Chondrocyte (in vitro differentiated cells): Measurements from ENCODE around the gene ZMYM4. TPM values are rescaled to one million over a fixed set of nuclear protein-coding genes. Genes with fewer than 3 reads are reported as not detected.

ENCODE experiments used
- DNase-seq: peaks from one replicate; pipeline ENCODE4 v3.0.0; 2021; ENCODE audit warnings: mixed read lengths, low spot score
- H3K27ac Mint-ChIP-seq: one replicate; pipeline ENCODE4 v1.8.0; 2021; ENCODE audit warnings: mild to moderate bottlenecking, moderate library complexity, mixed read lengths; ENCODE audit not compliant: unreplicated experiment
- H3K27me3 Mint-ChIP-seq: 2 replicates; pipeline ENCODE4 v1.8.0; 2021; ENCODE audit warnings: low read depth, mixed read lengths
- H3K36me3 Mint-ChIP-seq: 2 replicates; pipeline ENCODE4 v1.8.0; 2021; ENCODE audit warnings: low read depth, mixed read lengths
- H3K4me1 Mint-ChIP-seq: 2 replicates; pipeline ENCODE4 v1.8.0; 2021; ENCODE audit warnings: low read depth, mild to moderate bottlenecking, mixed read lengths
- H3K4me3 Mint-ChIP-seq: one replicate; pipeline ENCODE4 v1.8.0; 2021; ENCODE audit warnings: mild to moderate bottlenecking, moderate library complexity, mixed read lengths; ENCODE audit not compliant: unreplicated experiment
- H3K9me3 Mint-ChIP-seq: 2 replicates; pipeline ENCODE4 v1.8.0; 2021; ENCODE audit warnings: low read depth, mixed read lengths
- long read RNA-seq: library from polyadenylated mRNA; stranded (forward); transcript quantifications from one replicate; pipeline ENCODE4 v2.0.0, GENCODE V29; 2021
- total RNA-seq: library from RNA; stranded (reverse); gene quantifications from 3 replicates; pipeline ENCODE4 v1.2.1, GENCODE V29; 2021
- TF ChIP-seq, protein P1 (sequence below): fragments of 200-600 bp; sonication (generic); IDR thresholded peaks from 2 replicates; pipeline ENCODE4 v1.5.0; 2021; ENCODE audit warnings: antibody characterized with exemption, mild to moderate bottlenecking, moderate library complexity

ZMYM4 gene
- 51.0 to 54.2 TPM (median 51.8 TPM) in 3 replicates for total RNA-seq
- long read RNA-seq, full-length matches to known transcripts, result 3 of 13 reads
- long read RNA-seq, partial matches to known transcripts, result 2 of 13 reads
- long read RNA-seq, other reads (novel, unspliced or antisense), result 8 of 13 reads

DNA sequence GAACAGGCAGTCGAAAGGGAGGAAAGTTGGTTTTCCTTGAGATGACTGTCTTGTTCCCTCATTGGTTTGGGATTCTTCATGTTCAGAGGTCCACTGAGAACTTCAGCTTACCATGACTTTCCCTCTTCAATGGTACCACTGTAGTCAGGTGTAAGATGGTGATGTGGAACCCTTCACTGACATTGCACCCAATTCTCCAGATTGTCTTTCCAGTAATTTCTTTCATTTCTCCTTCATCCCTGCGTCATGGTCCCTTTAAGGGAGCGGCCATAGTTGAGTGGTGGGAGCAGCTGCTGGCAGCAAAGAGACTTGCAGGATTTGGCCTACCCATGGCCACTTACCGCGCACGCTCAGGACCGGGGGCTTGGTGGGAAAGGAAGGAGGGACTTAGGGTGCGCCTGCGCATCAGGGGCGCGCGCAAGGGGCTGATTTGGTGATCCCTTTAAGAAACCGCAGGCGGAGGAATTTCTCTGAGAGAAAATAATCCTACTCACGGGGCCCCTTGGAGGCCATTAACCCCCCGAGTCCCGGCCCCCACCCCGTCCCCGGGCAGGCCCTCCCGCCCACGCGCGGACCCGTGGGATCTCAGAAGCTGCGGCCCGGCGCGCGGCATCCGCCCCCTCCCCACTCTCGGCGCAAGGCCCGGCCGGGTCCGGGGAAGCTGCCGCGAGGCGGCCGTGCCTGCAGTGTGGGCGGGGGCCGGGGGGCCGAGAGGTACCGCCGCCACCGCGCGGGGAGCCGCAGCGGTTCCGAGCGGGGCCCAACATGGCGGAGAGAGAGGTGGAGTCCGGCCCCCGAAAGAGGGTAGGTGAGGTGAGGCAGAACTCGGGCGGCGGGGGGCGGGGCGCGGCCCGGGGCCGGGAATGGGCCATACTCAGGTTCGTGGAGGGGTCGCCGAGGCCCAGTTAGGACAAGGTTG is at the start of gene ZMYM4:
TSS of gene ZMYM4 (plus strand) at position 428 of the 919 bp plus-strand sequence. CDS start at position 766, 338 bp downstream.
- Mint-ChIP-seq H3K9me3 (no peaks in the 10 kb centered on the region), H3K27ac (peak within 1 kb of the TSS; percentile 83), H3K4me1 (peaks cover 42% of the 10 kb centered on the region), H3K36me3 (no peaks in the 10 kb centered on the region), H3K4me3 (peak within 1 kb of the TSS; percentile 80), H3K27me3 (no peaks in the 10 kb centered on the region)
- TF ChIP-seq, protein P1, sequence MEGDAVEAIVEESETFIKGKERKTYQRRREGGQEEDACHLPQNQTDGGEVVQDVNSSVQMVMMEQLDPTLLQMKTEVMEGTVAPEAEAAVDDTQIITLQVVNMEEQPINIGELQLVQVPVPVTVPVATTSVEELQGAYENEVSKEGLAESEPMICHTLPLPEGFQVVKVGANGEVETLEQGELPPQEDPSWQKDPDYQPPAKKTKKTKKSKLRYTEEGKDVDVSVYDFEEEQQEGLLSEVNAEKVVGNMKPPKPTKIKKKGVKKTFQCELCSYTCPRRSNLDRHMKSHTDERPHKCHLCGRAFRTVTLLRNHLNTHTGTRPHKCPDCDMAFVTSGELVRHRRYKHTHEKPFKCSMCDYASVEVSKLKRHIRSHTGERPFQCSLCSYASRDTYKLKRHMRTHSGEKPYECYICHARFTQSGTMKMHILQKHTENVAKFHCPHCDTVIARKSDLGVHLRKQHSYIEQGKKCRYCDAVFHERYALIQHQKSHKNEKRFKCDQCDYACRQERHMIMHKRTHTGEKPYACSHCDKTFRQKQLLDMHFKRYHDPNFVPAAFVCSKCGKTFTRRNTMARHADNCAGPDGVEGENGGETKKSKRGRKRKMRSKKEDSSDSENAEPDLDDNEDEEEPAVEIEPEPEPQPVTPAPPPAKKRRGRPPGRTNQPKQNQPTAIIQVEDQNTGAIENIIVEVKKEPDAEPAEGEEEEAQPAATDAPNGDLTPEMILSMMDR, result peak; percentile 25
- DNase-seq, result peak; percentile 98

DNA sequence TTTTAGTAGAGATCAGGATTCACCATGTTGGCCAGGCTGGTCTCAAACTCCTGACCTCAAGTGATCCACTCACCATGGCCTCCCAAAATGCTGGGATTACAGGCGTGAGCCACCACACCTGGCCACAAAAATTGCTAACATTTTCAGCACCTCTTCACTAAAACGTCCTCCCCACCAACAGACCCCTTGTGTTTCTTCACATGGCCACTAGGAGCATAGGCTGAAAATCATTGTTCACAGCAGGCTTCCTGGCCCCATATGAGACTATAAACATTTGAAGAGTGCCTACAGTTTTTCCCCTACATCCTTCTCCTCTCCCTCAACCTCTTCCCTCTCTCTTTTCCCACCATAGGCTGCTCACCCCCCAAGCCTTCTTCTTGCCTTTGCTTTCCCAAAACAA is 47.5 kb upstream of the ZMYM4 start:
- Mint-ChIP-seq H3K36me3 (no peaks in the 10 kb centered on the region), H3K4me1 (peaks cover 7% of the 10 kb centered on the region), H3K9me3 (no peaks in the 10 kb centered on the region), H3K27me3 (no peaks in the 10 kb centered on the region), H3K4me3 (no peak overlapping the region), H3K27ac (no peak overlapping the region)
- DNase-seq, result no peak
- TF ChIP-seq, protein P1, result peak; percentile 61

DNA sequence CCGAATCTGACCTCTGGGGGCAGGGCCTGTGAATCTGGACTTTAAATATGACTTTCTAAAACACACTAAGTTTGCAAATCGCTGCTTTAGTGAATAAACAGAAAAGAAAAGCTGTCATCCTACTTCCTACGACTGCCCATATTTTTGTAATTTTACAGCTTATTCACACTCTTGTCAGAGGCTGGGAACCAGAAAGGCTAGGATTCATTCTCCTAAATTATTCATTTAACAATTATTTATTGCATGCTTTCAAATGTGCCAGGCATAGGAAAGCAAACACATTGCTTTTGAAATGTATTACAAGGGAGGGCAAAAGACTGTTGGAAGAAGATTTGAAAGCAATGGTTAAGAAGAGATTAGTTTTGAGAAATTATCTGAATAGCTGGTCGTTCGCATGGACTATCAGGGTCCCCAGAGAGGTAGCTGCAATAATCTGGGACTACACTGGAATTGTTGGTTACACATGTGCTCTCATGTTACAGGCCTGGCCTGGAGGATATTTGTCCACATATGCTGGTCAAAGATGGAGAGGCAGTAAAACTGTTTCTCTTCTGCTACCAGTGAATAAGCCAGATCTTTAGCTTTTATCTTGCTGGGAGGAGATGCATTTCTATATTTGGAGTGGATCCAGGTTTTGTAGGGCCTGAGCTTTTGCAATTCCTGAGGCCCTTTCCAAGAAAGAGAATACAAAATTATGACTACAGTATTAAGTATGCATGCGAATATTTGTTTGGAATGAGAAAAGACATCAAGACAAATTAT is 46.0 kb upstream of the ZMYM4 start:
- no peak for DNase-seq
- Mint-ChIP-seq H3K27me3 (peaks cover 4% of the 10 kb centered on the region), H3K9me3 (no peaks in the 10 kb centered on the region), H3K4me3 (no peak overlapping the region), H3K36me3 (no peaks in the 10 kb centered on the region), H3K27ac (no peak overlapping the region), H3K4me1 (peaks cover 7% of the 10 kb centered on the region)
- TF ChIP-seq, protein P1, result no peak

DNA sequence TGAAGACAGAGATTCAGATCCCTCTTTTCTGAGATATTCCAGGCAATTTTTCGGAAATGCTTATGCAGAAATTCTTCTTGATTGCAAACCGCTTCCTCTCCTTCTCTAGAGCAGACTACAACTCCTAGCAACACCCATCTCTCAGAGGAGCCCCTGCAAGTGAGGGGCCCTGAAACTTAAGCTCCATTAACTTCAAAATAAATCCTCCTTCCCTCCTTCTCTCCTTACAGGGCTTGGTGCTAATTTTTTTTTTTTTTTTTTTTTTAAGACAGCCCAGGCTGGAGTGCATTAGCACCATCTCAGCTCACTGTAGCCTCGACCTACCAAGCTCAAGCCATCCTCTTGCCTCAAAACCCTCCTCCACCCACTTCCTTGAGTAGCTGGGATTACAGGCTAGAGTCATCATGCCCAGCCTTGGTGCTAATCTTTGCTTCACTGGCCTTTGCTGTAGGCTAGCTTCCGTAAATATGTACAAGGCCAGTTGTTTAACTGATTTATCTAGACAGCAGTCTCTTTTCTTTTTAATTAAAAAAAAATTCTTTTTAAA is 45.4 kb upstream of the ZMYM4 start:
- DNase-seq, result no peak
- TF ChIP-seq, protein P1, result no peak
- Mint-ChIP-seq H3K27me3 (peaks cover 4% of the 10 kb centered on the region), H3K4me1 (peaks cover 7% of the 10 kb centered on the region), H3K36me3 (no peaks in the 10 kb centered on the region), H3K9me3 (no peaks in the 10 kb centered on the region), H3K27ac (no peak overlapping the region), H3K4me3 (no peak overlapping the region)

DNA sequence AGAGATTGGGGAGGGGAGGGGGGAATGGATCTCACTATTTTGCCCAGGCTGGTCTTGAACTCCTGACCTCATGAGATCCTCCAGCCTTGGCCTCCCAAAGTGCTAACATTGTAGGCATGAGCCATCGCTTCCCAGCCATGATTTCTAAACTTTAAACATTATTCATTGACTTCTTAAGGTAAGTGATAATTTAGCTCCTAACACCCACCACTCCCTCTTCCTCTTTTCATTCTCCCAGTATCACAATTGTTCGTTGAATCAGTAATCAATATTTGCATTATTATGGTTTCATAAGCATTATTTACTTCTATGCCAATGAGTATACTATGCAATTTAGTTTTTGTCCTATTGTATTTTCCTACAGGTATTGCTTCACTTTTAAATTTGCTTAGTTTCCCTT is 42.0 kb upstream of the ZMYM4 start:
- no peak for DNase-seq
- Mint-ChIP-seq H3K4me3 (no peak overlapping the region), H3K9me3 (no peaks in the 10 kb centered on the region), H3K4me1 (peaks cover 7% of the 10 kb centered on the region), H3K27ac (no peak overlapping the region), H3K27me3 (peaks cover 4% of the 10 kb centered on the region), H3K36me3 (no peaks in the 10 kb centered on the region)
- TF ChIP-seq, protein P1, result no peak
